ENCODE results near the gene KDM4C. TPM values are rescaled to one million over a fixed set of nuclear protein-coding genes. Genes with fewer than 3 reads are reported as not detected.

The KDM4C gene
- total and polyA plus RNA-seq, 2 of the 13 experiments (the other 11 are each of a cell fraction or from before 2014, with no cell fraction given): 19.4 to 23.6 TPM

DNA sequence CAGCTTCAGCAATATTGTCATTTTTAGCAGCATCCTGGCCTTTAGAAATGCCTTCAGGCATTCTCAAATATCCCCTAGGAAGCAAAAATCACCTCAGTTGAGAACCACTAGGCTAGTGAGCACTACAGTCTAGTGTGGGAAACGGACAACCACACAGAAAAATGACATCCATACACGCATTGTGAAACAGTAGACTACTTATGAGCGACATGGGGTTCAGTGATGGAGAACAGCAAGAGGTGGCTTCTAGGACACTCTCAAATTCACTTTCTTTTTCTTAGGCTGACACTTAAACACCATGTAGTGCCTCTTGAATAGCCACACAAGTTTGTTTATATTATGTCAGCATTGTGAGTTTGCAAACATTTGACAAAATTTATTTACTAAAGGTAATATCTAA is 203.0 kb downstream of the KDM4C start:
- Histone ChIP-seq H3K4me2 (ENCODE audit: low read depth, low read length) (no peak overlapping the region), H2AFZ (ENCODE audit: low read length) (no peak overlapping the region), H4K20me1 (ENCODE audit: insufficient read depth, low read length) (no peaks in the 10 kb centered on the region), H3K27me3 (ENCODE audit: control insufficient read depth in 1 of 2, insufficient read depth in 2 of 2, low read length in 2 of 2) (no peaks in the 10 kb centered on the region), H3K79me2 (ENCODE audit: insufficient read depth, low read length) (peaks cover 5% of the 10 kb centered on the region), H3K9ac (ENCODE audit: insufficient read depth, low read depth, low read length) (no peak overlapping the region), H3K4me3 (replicated peaks in 1 of 3; ENCODE audit: insufficient read depth in 1 of 3, low read depth in 2 of 3, low read length in 3 of 3) (no peak overlapping the region), H3K36me3 (replicated peaks in 1 of 2; ENCODE audit: control insufficient read depth in 1 of 2, insufficient read depth in 2 of 2, low read length in 2 of 2) (peaks cover 2 to 10% of the 10 kb centered on the region in 2 experiments; a peak in 3 of 5 replicates), H3K4me1 (ENCODE audit: insufficient read depth, low read length) (peaks cover 14% of the 10 kb centered on the region), H3K27ac (ENCODE audit: extremely low read length, insufficient read depth, low read length) (no peak overlapping the region), H3K9me3 (ENCODE audit: low read length) (no peaks in the 10 kb centered on the region)
- FAIRE-seq (no peak), DNase-seq (ENCODE audit: low spot score) (no peak), ATAC-seq (no peak)
- POLR2A ChIA-PET: no interaction called here
- intact Hi-C loops (cut with micrococcal nuclease; ENCODE audit: unreplicated experiment) (no loop called here), in situ Hi-C loops (cut with HindIII; ENCODE audit: extremely low pct_ligation_motif_present, low pct_unique_long_range_greater_than_20kb) (no loop called here)
- BruUV-seq (replicated peaks): no TSS peak
- no peak for TF ChIP-seq ZNF720 (CRISPR knock-in tag; IDR thresholded peaks at IDR 0.05)
- CTCF ChIA-PET (ENCODE audit: low intra/inter-chr PET ratio, low total read pairs): no interaction called here
- WGBS (ENCODE audit: low lambda C conversion rate): 95% methylated on average over 3 of the region's 3 CpGs

DNA sequence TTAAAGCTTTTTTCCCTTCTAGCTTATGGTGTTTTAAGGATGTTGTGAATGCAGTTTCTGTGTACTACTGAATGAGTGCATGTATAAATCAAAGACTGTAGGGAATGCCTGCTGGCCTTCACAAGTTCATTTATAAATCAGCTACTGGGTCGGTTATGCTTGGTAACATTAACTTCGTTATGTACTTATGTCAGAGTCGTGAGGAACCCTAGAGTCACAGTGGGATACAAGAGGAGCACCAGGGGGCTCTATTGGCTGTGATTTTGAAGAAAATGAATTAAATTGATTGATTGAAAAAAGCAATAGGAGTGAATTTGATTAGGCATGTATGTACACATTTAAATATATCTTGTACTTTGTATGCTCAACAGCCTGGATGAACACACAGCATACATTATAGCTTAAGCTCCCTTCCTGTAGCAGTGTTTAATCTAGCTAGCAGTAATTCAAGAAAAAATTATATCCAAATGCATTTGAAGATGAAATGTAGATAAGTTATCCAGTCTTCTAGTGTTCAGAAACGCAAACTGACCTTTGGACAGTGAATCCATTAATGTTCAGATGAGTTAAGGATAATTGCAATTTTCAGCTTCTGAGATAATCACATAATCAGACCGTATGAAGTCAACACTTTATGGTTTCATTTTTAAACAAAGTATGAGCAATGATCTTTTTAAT is 204.2 kb downstream of the KDM4C start:
- BruUV-seq (replicated peaks): no TSS peak
- H3K27ac ChIP-seq (ENCODE audit: extremely low read length, insufficient read depth, low read length): no peak overlapping the region
- H3K9me3 ChIP-seq (ENCODE audit: low read length): no peaks in the 10 kb centered on the region
- H3K36me3 ChIP-seq (replicated peaks in 1 of 2; ENCODE audit: control insufficient read depth in 1 of 2, insufficient read depth in 2 of 2, low read length in 2 of 2): peaks cover 2 to 10% of the 10 kb centered on the region in 2 experiments; a peak in 3 of 5 replicates
- ATAC-seq (no peak), FAIRE-seq (no peak), DNase-seq (ENCODE audit: low spot score) (no peak)
- 94% methylated on average over 5 of the region's 5 CpGs for WGBS (ENCODE audit: low lambda C conversion rate)
- no peaks in the 10 kb centered on the region for H4K20me1 ChIP-seq (ENCODE audit: insufficient read depth, low read length)
- H3K4me1 ChIP-seq (ENCODE audit: insufficient read depth, low read length): peaks cover 6% of the 10 kb centered on the region
- no peak overlapping the region for H3K4me2 ChIP-seq (ENCODE audit: low read depth, low read length)
- POLR2A ChIA-PET: no interaction called here
- no peak overlapping the region for H3K4me3 ChIP-seq (replicated peaks in 1 of 3; ENCODE audit: insufficient read depth in 1 of 3, low read depth in 2 of 3, low read length in 3 of 3)
- intact Hi-C loops (cut with micrococcal nuclease; ENCODE audit: unreplicated experiment): no loop called here
- in situ Hi-C loops (cut with HindIII; ENCODE audit: extremely low pct_ligation_motif_present, low pct_unique_long_range_greater_than_20kb): no loop called here
- H3K27me3 ChIP-seq (ENCODE audit: control insufficient read depth in 1 of 2, insufficient read depth in 2 of 2, low read length in 2 of 2): no peaks in the 10 kb centered on the region
- H2AFZ ChIP-seq (ENCODE audit: low read length): no peak overlapping the region
- CTCF ChIA-PET (ENCODE audit: low intra/inter-chr PET ratio, low total read pairs): no interaction called here
- no peaks in the 10 kb centered on the region for H3K79me2 ChIP-seq (ENCODE audit: insufficient read depth, low read length)
- H3K9ac ChIP-seq (ENCODE audit: insufficient read depth, low read depth, low read length): no peak overlapping the region
- TF ChIP-seq PREB (CRISPR knock-in tag; IDR thresholded peaks at IDR 0.05): no peak
- no peak for TF ChIP-seq ZNF691 (CRISPR knock-in tag; IDR thresholded peaks at IDR 0.05; ENCODE audit: borderline replicate concordance, low read depth)
- no peak for TF ChIP-seq SP1 (IDR thresholded peaks at IDR 0.05)
- TF ChIP-seq SP1 (CRISPR knock-in tag; IDR thresholded peaks at IDR 0.05): no peak
- TF ChIP-seq ZC3H13 (CRISPR knock-in tag; IDR thresholded peaks at IDR 0.05): no peak
- no peak for TF ChIP-seq ZNF468 (CRISPR knock-in tag; IDR thresholded peaks at IDR 0.05)
- TF ChIP-seq ZNF577 (CRISPR knock-in tag; IDR thresholded peaks at IDR 0.05; ENCODE audit: borderline replicate concordance, low read depth): no peak
- TF ChIP-seq MYNN (CRISPR knock-in tag; IDR thresholded peaks at IDR 0.05; ENCODE audit: low read depth): no peak
- TF ChIP-seq, protein P1, sequence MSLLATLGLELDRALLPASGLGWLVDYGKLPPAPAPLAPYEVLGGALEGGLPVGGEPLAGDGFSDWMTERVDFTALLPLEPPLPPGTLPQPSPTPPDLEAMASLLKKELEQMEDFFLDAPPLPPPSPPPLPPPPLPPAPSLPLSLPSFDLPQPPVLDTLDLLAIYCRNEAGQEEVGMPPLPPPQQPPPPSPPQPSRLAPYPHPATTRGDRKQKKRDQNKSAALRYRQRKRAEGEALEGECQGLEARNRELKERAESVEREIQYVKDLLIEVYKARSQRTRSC (CRISPR knock-in tag; IDR thresholded peaks at IDR 0.05; ENCODE audit: low read depth): no peak
- no peak for TF ChIP-seq CBX5 (CRISPR knock-in tag; IDR thresholded peaks at IDR 0.05; ENCODE audit: borderline replicate concordance)
- no peak for TF ChIP-seq CHD4 (IDR thresholded peaks at IDR 0.05; ENCODE audit: borderline replicate concordance, low read length)
- no peak for TF ChIP-seq CAMTA2 (CRISPR knock-in tag; IDR thresholded peaks at IDR 0.05; ENCODE audit: borderline replicate concordance)
